Medulla oblongata (tissue), 1 donor: ENCODE results near the gene SLC29A3.
"Not testable (repeated sequence)": the region's sequence is repeated elsewhere in the genome, so short reads cannot be mapped to it uniquely, and the experiment has no call there.

Experiments used
- DNase-seq: peaks from one replicate; pipeline ENCODE4 v3.0.0-alpha.2; 2015; ENCODE audit errors: extremely low spot score

SLC29A3 gene

GRCh38 chr10:71345694-71346093 lies 26.6 kb downstream of the SLC29A3 start:
- DNase-seq: no peak

GRCh38 chr10:71346731-71347130 lies 27.7 kb downstream of the SLC29A3 start:
- DNase-seq: no peak

GRCh38 chr10:71347587-71348395 lies 28.7 kb downstream of the SLC29A3 start:
- DNase-seq: no peak

- no peak for DNase-seq
Measured at GRCh38 chr10:71348850-71349249, 29.8 kb downstream of the SLC29A3 start.

- no peak for DNase-seq
Measured at GRCh38 chr10:71349406-71349805, 30.3 kb downstream of the SLC29A3 start.

- no peak for DNase-seq
Measured at GRCh38 chr10:71351087-71351486, 32.0 kb downstream of the SLC29A3 start.

GRCh38 chr10:71351628-71352319 lies 32.7 kb downstream of the SLC29A3 start:
- peak; percentile 56 for DNase-seq

GRCh38 chr10:71353639-71354038 lies 34.6 kb downstream of the SLC29A3 start:
- DNase-seq: no peak

- no peak for DNase-seq
Measured at GRCh38 chr10:71354776-71355175, 35.7 kb downstream of the SLC29A3 start.

- no peak for DNase-seq
Measured at GRCh38 chr10:71355886-71356285, 36.8 kb downstream of the SLC29A3 start.

GRCh38 chr10:71357792-71358265 lies 38.8 kb downstream of the SLC29A3 start:
- no peak for DNase-seq

GRCh38 chr10:71358277-71358676 lies 39.2 kb downstream of the SLC29A3 start:
- DNase-seq: no peak

GRCh38 chr10:71358906-71359305 lies 39.8 kb downstream of the SLC29A3 start:
- not testable (repeated sequence) for DNase-seq

- peak; percentile 76 for DNase-seq
Measured at GRCh38 chr10:71359364-71360046, 40.4 kb downstream of the SLC29A3 start.

- no peak for DNase-seq
Measured at GRCh38 chr10:71360735-71361134, 41.7 kb downstream of the SLC29A3 start.

GRCh38 chr10:71361581-71361980 lies 42.5 kb downstream of the SLC29A3 start:
- no peak for DNase-seq

- no peak for DNase-seq
Measured at GRCh38 chr10:71362141-71362540, 43.1 kb downstream of the SLC29A3 start.

- no peak for DNase-seq
Measured at GRCh38 chr10:71363936-71364335, 44.9 kb downstream of the SLC29A3 start.

GRCh38 chr10:71365366-71365765 lies 46.3 kb downstream of the SLC29A3 start:
- no peak for DNase-seq

- no peak for DNase-seq
Measured at GRCh38 chr10:71366690-71367089, 47.6 kb downstream of the SLC29A3 start.

GRCh38 chr10:71367271-71367670 lies 48.2 kb downstream of the SLC29A3 start:
- DNase-seq: no peak

- DNase-seq: no peak
Measured at GRCh38 chr10:71368176-71368575, 49.1 kb downstream of the SLC29A3 start.
